ENCODE measurements around the gene XRRA1. TPM values are rescaled to one million over a fixed set of nuclear protein-coding genes. Genes with fewer than 3 reads are reported as not detected.

Gene XRRA1
- total RNA-seq, 1 experiment from 2014 or later = 7.3 TPM

DNA sequence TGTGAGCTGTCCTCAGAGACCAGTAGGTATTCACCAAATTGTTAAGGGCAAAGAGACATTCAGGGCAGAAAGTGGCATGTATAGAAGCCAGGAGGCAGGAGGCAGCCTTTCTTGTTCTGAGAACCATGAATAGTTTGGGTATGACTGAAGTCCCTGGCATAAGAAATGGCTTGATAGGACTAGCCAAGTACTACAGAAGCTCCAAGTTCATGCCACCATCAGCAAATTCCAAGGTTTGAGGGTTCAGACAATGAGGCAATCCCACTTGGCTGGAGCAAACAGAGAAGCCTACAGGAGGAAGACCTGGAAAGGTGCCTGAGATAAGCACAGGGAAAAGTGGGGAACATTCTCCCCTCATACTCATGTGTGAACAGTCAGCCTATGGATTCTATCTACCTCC, 25.8 kb downstream of the XRRA1 start:
- CTCF ChIA-PET = no interaction called here
- Histone ChIP-seq H3K36me3 (ENCODE audit: insufficient read depth, low read length, poor library complexity, severe bottlenecking) (no peaks in the 10 kb centered on the region), H3K4me3 (ENCODE audit: low read depth, low read length, poor library complexity, severe bottlenecking) (no peak overlapping the region), H3K9me3 (ENCODE audit: low read depth, low read length, poor library complexity, severe bottlenecking) (no peaks in the 10 kb centered on the region), H3K27me3 (replicated peaks; ENCODE audit: insufficient read depth, low read depth, low read length, poor library complexity) (no peaks in the 10 kb centered on the region), H3K27ac (ENCODE audit: low read depth, low read length, poor library complexity, severe bottlenecking) (no peak overlapping the region), H3K4me1 (ENCODE audit: insufficient read depth, low read length, poor library complexity, severe bottlenecking) (peaks cover 7% of the 10 kb centered on the region)
- DNase-seq (ENCODE audit: low spot score) = no peak
- intact Hi-C loops (cut with micrococcal nuclease; ENCODE audit: unreplicated experiment) = loop anchor here (10.0 kb wide), 1 partner anchor 222 kb away; no protein-coding TSS in a partner anchor
- TF ChIP-seq, protein P1, sequence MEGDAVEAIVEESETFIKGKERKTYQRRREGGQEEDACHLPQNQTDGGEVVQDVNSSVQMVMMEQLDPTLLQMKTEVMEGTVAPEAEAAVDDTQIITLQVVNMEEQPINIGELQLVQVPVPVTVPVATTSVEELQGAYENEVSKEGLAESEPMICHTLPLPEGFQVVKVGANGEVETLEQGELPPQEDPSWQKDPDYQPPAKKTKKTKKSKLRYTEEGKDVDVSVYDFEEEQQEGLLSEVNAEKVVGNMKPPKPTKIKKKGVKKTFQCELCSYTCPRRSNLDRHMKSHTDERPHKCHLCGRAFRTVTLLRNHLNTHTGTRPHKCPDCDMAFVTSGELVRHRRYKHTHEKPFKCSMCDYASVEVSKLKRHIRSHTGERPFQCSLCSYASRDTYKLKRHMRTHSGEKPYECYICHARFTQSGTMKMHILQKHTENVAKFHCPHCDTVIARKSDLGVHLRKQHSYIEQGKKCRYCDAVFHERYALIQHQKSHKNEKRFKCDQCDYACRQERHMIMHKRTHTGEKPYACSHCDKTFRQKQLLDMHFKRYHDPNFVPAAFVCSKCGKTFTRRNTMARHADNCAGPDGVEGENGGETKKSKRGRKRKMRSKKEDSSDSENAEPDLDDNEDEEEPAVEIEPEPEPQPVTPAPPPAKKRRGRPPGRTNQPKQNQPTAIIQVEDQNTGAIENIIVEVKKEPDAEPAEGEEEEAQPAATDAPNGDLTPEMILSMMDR (conservative IDR thresholded peaks at IDR 0.05; ENCODE audit: low read depth, low read length) = no peak
- POLR2A ChIA-PET (ENCODE audit: low non-redundant PET) = no interaction called here
- no TSS peak for BruUV-seq (replicated peaks)

DNA sequence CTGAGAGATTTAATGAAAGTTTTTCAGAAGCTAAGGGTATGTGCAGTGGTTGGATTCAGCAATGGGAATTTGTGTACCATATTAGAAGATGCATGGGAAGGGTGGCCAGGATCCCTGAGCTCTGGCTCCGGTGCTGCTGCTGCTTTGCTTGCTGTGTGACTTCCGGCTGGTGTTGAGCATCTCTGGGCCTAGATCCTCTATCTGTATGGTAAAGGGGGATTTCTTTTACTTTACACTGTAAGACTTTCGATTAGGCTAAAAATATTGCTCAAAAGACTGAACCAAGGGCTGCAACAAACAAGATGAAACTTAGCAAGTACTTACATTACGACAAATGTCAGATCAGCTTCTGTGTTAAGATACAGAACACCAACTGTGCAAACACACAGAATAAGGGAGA, 39.1 kb downstream of the XRRA1 start:
- DNase-seq (ENCODE audit: low spot score) = no peak
- H3K4me1 ChIP-seq (ENCODE audit: insufficient read depth, low read length, poor library complexity, severe bottlenecking) = no peaks in the 10 kb centered on the region
- no peak overlapping the region for H3K27ac ChIP-seq (ENCODE audit: low read depth, low read length, poor library complexity, severe bottlenecking)
- H3K36me3 ChIP-seq (ENCODE audit: insufficient read depth, low read length, poor library complexity, severe bottlenecking) = no peaks in the 10 kb centered on the region
- intact Hi-C loops (cut with micrococcal nuclease; ENCODE audit: unreplicated experiment) = no loop called here
- no peaks in the 10 kb centered on the region for H3K9me3 ChIP-seq (ENCODE audit: low read depth, low read length, poor library complexity, severe bottlenecking)
- CTCF ChIA-PET = no interaction called here
- TF ChIP-seq, protein P1 (conservative IDR thresholded peaks at IDR 0.05; ENCODE audit: low read depth, low read length) = no peak
- TF ChIP-seq EZH2 (IDR thresholded peaks at IDR 0.05; ENCODE audit: borderline replicate concordance, low read depth, low read length, poor library complexity, severe bottlenecking) = no peak
- no peak overlapping the region for H3K4me3 ChIP-seq (ENCODE audit: low read depth, low read length, poor library complexity, severe bottlenecking)
- H3K27me3 ChIP-seq (replicated peaks; ENCODE audit: insufficient read depth, low read depth, low read length, poor library complexity) = no peaks in the 10 kb centered on the region
- POLR2A ChIA-PET (ENCODE audit: low non-redundant PET) = no interaction called here
- no TSS peak for BruUV-seq (replicated peaks)

DNA sequence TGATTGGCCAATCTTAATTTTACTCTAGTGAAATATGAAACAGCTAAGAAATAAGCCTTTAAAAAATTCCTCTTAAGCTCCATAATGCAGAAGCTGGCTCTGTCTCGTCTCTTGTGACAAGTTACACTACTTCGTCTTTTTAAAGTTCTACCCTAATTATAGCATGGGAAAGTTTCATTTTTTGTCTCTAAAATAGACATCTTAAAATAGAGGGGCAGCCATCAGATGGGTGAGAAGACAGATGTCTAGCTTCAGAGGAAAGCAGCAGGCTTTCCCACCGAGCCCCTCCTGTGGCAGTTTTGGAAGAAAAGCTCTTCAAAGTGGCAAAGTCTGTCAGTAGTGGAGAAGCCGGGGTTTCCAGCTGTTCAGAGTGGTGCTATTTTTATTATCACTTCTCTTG, 39.5 kb downstream of the XRRA1 start:
- no peaks in the 10 kb centered on the region for H3K36me3 ChIP-seq (ENCODE audit: insufficient read depth, low read length, poor library complexity, severe bottlenecking)
- intact Hi-C loops (cut with micrococcal nuclease; ENCODE audit: unreplicated experiment) = no loop called here
- H3K27me3 ChIP-seq (replicated peaks; ENCODE audit: insufficient read depth, low read depth, low read length, poor library complexity) = no peaks in the 10 kb centered on the region
- H3K9me3 ChIP-seq (ENCODE audit: low read depth, low read length, poor library complexity, severe bottlenecking) = no peaks in the 10 kb centered on the region
- H3K4me3 ChIP-seq (ENCODE audit: low read depth, low read length, poor library complexity, severe bottlenecking) = no peak overlapping the region
- TF ChIP-seq EZH2 (IDR thresholded peaks at IDR 0.05; ENCODE audit: borderline replicate concordance, low read depth, low read length, poor library complexity, severe bottlenecking) = no peak
- TF ChIP-seq, protein P1 (conservative IDR thresholded peaks at IDR 0.05; ENCODE audit: low read depth, low read length) = no peak
- POLR2A ChIA-PET (ENCODE audit: low non-redundant PET) = no interaction called here
- CTCF ChIA-PET = no interaction called here
- H3K27ac ChIP-seq (ENCODE audit: low read depth, low read length, poor library complexity, severe bottlenecking) = no peak overlapping the region
- DNase-seq (ENCODE audit: low spot score) = no peak
- no TSS peak for BruUV-seq (replicated peaks)
- no peaks in the 10 kb centered on the region for H3K4me1 ChIP-seq (ENCODE audit: insufficient read depth, low read length, poor library complexity, severe bottlenecking)
